AG09319 (cell line): Measurements from ENCODE around the gene BTNL3.

Experiments
- DNase-seq: peaks from one replicate; pipeline ENCODE4 v3.0.0-alpha.2; 2010; ENCODE audit warnings: low read depth; ENCODE audit errors: extremely low read depth
- CTCF ChIP-seq: IDR thresholded peaks from 2 replicates; pipeline ENCODE4 v1.5.1; 2011; ENCODE audit warnings: low read depth, mild to moderate bottlenecking, inconsistent platforms, low read length, moderate library complexity

The BTNL3 gene

GRCh38 chr5:181024245-181025064 lies 35.8 kb downstream of the BTNL3 start:
- DNase-seq = no peak
- no peak for TF ChIP-seq CTCF

DNA sequence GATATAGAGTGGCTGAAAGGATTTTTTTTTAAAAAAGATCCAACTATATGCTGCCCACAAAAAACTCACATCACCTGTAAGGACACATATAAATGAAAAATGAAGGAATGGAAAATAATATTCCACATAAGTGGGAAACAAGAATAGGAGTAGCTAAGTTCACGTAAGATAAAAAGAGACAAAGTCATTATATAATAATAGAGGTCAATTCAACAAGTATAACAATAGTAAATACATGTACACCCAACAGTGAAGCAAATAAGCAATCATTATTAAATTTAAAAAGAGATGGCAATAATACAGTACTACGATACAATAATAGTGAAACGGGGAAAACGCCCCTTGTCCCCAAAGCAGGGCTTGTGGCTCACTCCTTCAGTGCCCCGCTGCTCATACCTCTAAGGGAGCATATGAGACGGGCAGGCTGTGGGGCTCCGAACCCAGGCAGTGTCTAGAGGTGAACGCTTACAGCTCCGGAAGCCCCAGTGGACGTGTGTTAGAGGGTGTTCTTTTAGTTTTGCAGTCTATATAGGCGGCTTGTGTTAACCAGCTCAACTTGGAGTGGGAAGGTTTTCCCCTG lies 38.9 kb downstream of the BTNL3 start:
- no peak for TF ChIP-seq CTCF

DNA sequence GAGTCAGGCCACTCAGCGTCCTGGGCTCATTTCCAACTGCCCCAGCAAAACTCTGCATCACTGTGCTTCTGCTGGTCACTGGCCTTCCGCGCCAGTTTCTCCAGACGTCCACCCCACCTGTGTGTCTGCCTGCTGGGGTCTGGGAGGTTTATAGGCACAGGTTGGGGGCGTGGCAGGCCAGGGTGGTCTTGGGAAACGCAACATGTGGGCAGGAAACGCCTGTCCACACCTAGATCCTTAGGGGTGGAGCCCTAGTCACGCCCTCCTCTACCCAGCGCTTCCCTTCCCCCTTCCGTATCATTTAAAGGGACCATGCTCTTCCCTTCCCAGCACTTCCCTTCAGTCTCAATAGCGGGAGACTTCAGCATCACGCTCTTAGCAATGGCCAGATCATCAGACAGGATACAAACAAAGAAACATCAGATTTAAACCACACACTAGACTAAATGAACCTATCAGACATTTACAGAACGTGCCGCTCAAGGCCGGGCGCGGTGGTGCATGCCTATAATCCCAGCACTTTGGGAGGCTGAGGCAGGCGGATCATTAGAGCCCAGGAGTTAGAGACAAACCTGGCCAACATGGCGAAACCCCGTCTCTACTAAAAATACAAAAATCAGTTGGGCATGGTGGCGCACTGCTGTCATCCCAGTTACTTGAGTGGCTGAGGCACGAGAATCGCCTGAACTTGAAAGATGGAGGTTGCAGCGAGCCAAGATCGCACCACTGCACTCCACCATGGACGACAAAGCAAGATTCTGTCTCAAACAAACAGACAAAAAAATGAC lies 39.6 kb downstream of the BTNL3 start:
- DNase-seq = no peak
- TF ChIP-seq CTCF = no peak

More for the DNA sequence above, 38.9 kb downstream of the BTNL3 start:
- DNase-seq = no peak

GRCh38 chr5:181031716-181032115 lies 43.1 kb downstream of the BTNL3 start:
- TF ChIP-seq CTCF = no peak
- DNase-seq = no peak

- no peak for TF ChIP-seq CTCF
Observed at GRCh38 chr5:181035991-181036815, 47.6 kb downstream of the BTNL3 start.

GRCh38 chr5:181036816-181037364 lies 48.2 kb downstream of the BTNL3 start:
- no peak for DNase-seq

More at GRCh38 chr5:181035991-181036815, 47.6 kb downstream of the BTNL3 start:
- no peak for DNase-seq

More at GRCh38 chr5:181036816-181037364, 48.2 kb downstream of the BTNL3 start:
- TF ChIP-seq CTCF = no peak
